OCI-LY1 (cell line): ENCODE results near the gene FOXN1.

Experiments used
- EZH2 ChIP-seq: fragments of 200-600 bp; sonication (generic), shearing (Covaris generic); IDR thresholded peaks from 2 replicates; pipeline ENCODE4 v1.8.0; 2017; ENCODE audit warnings: borderline replicate concordance, mixed run types, mild to moderate bottlenecking, antibody characterized with exemption, low read length, moderate library complexity, mixed read lengths
- TF ChIP-seq, protein P1 (sequence below): fragments of 200-600 bp; sonication (generic), shearing (Covaris generic); IDR thresholded peaks from 2 replicates; pipeline ENCODE4 v1.5.1; 2017; ENCODE audit warnings: mild to moderate bottlenecking, antibody characterized with exemption, low read length, moderate library complexity, mixed read lengths

DNA sequence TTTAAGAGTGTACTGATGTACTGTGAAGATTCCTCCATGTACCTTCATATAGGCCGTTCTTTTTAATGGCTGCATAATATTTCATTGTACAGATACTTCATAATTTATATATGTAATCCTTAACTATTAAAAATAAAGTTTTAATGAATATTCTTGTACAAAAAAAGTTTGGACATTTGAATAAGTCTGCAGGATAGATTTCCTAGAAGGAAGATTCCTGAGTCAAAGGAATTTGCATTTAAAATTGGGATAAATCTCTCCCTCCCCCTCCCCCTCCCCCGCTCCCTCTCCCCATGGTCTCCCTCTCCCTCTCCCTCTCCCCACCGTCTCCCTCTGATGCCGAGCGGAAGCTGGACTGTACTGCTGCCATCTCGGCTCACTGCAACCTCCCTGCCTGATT, 48.3 kb upstream of the FOXN1 start:
- TF ChIP-seq, protein P1, sequence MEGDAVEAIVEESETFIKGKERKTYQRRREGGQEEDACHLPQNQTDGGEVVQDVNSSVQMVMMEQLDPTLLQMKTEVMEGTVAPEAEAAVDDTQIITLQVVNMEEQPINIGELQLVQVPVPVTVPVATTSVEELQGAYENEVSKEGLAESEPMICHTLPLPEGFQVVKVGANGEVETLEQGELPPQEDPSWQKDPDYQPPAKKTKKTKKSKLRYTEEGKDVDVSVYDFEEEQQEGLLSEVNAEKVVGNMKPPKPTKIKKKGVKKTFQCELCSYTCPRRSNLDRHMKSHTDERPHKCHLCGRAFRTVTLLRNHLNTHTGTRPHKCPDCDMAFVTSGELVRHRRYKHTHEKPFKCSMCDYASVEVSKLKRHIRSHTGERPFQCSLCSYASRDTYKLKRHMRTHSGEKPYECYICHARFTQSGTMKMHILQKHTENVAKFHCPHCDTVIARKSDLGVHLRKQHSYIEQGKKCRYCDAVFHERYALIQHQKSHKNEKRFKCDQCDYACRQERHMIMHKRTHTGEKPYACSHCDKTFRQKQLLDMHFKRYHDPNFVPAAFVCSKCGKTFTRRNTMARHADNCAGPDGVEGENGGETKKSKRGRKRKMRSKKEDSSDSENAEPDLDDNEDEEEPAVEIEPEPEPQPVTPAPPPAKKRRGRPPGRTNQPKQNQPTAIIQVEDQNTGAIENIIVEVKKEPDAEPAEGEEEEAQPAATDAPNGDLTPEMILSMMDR, result no peak
- no peak for TF ChIP-seq EZH2
